GM12892 (cell line): Measurements from ENCODE around the gene ZNF18.
"Not testable (repeated sequence)": the region's sequence is repeated elsewhere in the genome, so short reads cannot be mapped to it uniquely, and the experiment has no call there.

ENCODE experiments used
- DNase-seq: peaks from one replicate; pipeline ENCODE4 v3.0.0; 2011; ENCODE audit not compliant: insufficient read length
- FAIRE-seq: peaks from 2 replicates; lab custom pipeline; 2011; peaks lifted over from hg19 to GRCh38; lab: Jason Lieb, UNC
- POLR2A ChIP-seq: IDR thresholded peaks from 2 replicates; pipeline ENCODE4 v1.6.1; 2011; ENCODE audit warnings: low read depth, low read length, control low read depth
- POLR2AphosphoS5 ChIP-seq: IDR thresholded peaks from 2 replicates; pipeline ENCODE4 v1.6.1; 2011; ENCODE audit warnings: low read depth, low read length, control low read depth
- TAF1 ChIP-seq: IDR thresholded peaks from 2 replicates; pipeline ENCODE4 v1.6.1; 2011; ENCODE audit warnings: low read depth, mild to moderate bottlenecking, control low read depth, low read length, borderline replicate concordance

ZNF18 gene

DNA sequence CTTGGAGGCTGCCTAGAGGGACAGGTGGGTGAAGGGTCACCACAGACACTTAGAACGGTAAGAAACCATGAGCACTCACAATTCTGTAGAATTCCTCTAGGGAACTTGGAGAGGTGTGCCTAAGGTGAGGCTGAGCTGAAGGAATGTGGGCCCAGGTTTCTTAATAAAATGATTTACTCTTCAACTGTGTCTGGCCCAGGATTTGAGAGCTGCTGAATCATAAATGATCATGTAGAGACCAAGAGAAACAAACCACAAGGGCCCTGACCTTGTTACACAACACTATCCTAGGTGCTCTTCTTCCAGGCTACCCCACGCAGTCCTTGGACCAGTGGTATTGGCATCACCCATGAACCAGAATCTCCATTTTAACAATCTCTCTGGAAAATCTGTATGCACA, 27.7 kb downstream of the ZNF18 start:
- TF ChIP-seq POLR2A: no peak
- TF ChIP-seq TAF1: no peak
- no peak for TF ChIP-seq POLR2AphosphoS5
- FAIRE-seq (no peak), DNase-seq (no peak)

DNA sequence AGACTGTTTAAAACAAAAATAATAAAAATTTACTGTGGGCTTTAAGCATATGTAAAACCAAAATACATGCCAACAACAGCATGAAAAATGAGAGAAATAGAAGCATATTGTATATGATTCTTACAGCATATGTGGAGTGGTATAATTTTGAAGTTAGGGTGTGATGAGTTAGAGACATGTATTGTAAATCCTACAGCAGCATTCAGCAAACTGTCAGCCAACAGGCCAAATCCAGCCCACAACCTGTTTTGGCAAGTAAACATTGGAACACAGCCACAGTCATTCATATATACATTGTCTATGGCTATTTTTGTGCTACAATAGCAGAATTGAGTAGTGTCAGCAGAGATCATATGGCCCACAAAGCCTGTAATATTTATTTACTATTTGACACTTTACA, 42.3 kb downstream of the ZNF18 start:
- DNase-seq: no peak
- no peak for FAIRE-seq
- TF ChIP-seq TAF1 (no peak), POLR2A (no peak), POLR2AphosphoS5 (no peak)

DNA sequence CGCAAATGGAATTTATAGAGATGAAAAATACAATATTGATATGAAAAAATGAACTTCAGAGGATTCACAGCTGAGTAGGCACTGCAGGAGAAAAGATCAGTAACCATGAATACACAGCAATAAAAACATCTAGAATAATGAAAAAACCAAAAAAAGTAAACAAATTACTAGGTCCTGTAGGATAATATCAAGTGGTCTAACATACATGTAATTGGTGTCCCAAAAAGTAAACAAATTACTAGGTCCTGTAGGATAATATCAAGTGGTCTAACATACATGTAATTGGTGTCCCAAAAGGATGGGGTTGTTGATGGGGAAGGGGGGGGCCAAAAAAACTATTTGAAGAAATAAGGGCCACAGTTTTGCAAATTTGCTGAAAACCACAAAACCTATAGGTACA, 43.4 kb downstream of the ZNF18 start:
- no peak for FAIRE-seq
- TF ChIP-seq TAF1: no peak
- TF ChIP-seq POLR2AphosphoS5: no peak
- no peak for TF ChIP-seq POLR2A
- no peak for DNase-seq

DNA sequence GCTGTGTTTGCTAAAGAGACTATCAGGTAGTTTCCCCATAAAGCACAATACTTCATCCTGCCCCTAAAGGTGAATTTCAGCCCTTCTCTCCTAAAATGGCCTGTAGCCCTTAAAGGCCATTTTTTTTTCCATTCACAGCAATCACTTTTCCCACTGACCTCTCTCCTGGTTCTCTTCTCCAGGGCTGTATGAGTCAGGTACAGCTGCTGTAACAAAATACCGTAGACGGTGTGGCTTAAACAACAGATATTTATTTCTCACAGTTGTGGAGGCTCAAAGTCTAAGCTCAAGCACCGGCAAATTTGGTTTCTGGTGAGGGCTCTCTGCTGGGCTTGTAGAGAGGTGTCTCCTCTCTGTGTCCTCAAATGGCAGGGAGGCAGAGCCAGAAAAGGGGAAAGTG, 44.7 kb downstream of the ZNF18 start:
- DNase-seq (no peak), FAIRE-seq (no peak)
- TF ChIP-seq TAF1 (no peak), POLR2A (no peak), POLR2AphosphoS5 (no peak)

DNA sequence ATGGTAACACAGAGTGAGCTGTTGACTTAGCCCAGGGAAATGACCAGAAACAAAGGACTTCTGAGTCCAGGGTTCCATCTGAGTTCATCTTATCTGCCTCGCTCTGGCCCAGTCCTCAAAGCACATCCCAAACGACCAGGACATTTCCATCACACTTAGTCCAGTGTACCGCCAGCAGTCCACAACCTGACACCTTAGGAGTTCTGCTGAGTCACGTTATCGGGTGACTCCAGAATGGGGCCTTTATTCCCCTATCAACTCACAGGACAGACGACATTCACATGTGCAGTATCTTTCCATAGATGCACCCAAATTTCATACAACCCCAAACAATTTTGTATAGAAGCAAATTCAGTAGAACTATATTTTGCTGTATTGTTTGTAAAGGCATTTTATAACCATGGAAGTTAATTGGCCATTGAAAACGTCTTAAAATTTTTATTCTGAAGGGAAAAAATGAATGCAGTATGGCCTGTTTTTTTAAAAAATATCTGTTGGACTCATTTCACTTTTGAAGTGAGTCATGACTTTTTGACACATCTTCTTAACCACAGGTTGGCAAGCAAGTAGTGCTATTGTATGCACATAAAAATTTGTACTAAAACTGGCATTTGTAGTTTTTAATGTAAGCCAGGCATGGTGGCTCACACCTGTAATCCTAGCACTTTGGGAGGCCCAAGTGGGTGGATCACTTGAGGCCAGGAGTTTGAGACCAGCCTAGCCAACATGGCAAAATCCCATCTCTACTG, 46.3 kb downstream of the ZNF18 start:
- TF ChIP-seq POLR2AphosphoS5: no peak
- no peak for TF ChIP-seq TAF1
- no peak for TF ChIP-seq POLR2A
- DNase-seq (no peak), FAIRE-seq (no peak)

DNA sequence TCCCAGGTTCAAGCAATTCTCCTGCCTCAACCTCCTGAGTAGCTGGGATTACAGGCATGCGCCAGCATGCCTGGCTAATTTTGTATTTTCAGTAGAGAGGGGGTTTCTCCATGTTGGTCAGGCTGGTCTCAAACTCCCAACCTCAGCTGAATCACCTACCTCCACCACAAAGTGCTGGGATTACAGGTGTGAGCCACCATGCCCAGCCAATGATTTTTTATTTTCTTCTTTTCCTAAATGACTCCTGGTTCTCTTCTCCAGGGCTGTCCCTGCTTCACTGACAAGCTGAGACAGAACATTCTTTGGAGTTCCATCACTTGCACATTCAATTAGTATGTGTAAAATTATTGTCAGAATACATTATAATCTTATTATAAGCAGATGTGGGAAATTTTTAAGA, 47.7 kb downstream of the ZNF18 start:
- not testable (repeated sequence) for FAIRE-seq

DNA sequence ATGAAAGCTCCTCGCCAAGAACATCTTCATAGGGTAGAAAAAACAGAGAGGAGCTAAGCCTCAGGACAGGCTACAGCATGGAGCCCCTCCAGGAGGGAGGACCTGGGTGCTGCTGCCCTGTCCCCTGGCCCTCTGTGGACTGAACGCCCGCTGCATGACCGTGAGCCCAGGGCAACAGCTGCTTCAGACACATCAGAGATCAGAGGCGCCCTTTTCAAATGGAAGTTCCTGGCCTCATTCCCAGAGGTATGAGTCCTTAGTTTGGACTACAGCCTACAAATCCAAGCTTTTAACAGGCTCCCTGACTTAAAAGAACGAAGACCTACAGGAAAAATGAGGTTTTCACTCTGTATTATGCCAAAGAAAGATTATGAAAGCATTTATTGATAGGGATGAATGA, 48.5 kb downstream of the ZNF18 start:
- DNase-seq (no peak), FAIRE-seq (no peak)
- TF ChIP-seq TAF1: no peak
- TF ChIP-seq POLR2A: no peak
- TF ChIP-seq POLR2AphosphoS5: no peak

More for the DNA sequence above, 47.7 kb downstream of the ZNF18 start:
- DNase-seq: not testable (repeated sequence)

DNA sequence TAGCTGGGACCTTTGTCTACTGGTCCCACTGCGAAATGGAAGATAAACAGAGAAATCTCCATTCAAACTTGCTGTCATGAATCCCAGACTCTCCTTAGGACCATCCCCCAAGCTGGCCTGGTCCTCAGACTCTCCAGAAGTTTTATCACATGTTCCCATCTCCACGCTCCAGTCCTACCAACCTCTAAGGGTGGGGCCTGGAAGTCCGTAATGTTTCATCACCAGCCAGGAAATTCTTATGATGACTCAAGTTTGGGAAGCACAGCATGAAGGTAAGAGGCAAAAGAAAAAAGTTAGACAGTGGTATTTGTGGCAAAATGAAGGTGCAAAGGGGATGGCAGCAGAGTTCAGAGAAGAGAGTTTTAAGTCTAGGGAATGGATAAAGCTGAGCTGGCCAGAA, 52.7 kb downstream of the ZNF18 start:
- DNase-seq (no peak), FAIRE-seq (no peak)

DNA sequence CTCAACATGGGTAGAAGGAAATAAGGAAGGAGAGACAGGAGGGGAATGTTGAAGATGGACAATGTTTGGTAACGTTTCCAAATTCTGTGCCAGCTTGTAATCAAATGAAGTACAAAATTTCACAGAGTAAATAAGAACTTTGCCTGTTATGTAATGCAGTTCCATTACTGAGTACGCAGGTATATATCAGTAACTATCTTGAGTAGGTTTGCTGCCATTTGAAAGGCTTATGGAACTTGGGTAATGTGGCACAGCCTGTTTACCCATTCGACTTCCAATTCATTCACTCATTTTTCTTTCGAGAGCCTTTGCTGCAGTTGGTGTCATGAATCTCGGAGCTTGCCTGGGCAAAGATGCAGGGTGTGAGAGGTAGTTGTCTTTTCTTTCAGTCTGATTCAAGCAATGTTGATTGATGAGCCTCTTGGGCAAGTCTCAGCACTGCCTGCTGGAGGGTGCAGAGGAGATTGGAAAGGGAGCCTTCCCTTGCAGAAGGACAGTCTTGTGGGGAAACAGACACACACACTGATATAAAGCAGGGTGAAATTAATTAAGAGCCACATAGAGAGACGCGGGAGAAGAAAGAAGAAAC, 53.4 kb downstream of the ZNF18 start:
- DNase-seq (no peak), FAIRE-seq (no peak)
- TF ChIP-seq POLR2AphosphoS5 (no peak), POLR2A (no peak), TAF1 (no peak)

More for the DNA sequence above, 52.7 kb downstream of the ZNF18 start:
- TF ChIP-seq POLR2A (no peak), TAF1 (no peak), POLR2AphosphoS5 (no peak)

DNA sequence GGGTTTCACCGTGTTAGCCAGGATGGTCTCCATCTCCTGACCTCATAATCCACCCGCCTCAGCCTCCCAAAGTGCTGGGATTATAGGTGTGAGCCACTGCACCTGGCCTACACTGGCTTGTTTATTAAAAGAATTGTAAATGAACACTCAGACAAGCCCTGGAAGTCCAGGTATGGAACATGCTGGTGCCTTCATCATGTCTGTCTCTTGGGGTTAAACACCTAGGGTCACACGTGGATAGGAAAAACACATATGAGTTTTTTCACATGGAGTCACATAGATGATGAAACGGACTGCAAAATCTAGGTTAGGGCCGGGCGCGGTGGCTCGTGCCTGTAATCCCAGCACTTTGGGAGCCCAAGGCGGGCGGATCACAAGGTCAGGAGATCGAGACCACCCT, 54.2 kb downstream of the ZNF18 start:
- FAIRE-seq, DNase-seq: not testable (repeated sequence)

DNA sequence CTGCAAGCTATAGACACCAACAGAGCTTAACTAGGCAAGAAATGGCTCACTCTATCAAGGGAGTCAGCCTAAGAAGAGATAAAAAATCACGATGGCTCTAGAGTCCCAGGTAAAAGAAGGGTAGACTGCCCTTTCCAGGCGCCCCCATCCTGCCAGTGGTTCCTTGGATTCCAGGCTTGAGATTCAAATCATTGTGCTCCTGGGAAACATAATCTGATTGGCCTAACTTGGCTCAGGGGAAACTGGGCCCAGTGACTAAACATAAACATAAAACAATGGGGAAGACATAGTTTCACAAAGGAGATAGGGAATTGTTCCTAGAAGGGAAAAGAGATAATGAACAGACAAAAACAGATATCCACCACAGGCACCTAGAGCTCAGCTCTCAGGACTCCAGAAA, 56.4 kb downstream of the ZNF18 start:
- no peak for TF ChIP-seq POLR2A
- TF ChIP-seq POLR2AphosphoS5: no peak
- TF ChIP-seq TAF1: no peak
- no peak for DNase-seq
- FAIRE-seq: no peak

DNA sequence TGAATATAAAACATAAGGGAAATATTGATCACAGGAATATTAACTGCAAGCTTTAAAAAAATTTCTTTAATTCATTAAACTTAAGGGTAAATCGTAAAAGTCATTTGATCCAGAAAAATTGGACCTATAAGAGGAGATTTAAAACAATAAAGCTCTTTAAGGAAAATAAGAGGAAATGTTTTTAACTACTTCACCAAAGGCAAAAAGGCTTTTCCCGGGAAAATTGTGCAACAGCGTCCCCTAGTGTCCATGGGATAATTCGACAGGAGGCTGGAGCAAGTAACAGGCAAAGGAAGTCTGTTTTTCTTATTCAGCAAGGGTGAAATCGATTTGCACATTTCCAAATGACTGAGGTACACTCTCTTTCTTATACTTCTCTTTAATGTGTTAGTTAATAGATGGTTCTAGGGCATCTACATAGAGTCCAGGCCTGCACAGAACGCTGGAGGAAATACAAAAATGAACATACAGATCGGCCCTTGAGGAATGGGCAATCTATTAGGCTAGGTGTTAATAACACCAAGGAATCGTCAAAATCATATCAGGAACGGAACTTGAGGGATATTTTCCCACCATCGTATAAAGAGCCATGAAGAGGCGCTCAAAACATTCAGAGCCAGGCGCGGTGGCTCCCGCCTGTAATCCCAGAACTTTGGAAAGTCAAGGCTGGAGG, 61.4 kb downstream of the ZNF18 start:
- DNase-seq (no peak), FAIRE-seq (no peak)
- TF ChIP-seq TAF1 (no peak), POLR2A (no peak), POLR2AphosphoS5 (no peak)
